HCT116 (cell line): ENCODE results near the gene TOX2. TPM values are rescaled to one million over a fixed set of nuclear protein-coding genes. Genes with fewer than 3 reads are reported as not detected.
A peak's percentile ranks its signal among the peaks of the same experiment; 100 is the strongest.

ENCODE experiments used
- ATAC-seq: fragments of 200-7000 bp; cut with Tn5 transposase; 2 replicates; pipeline ENCODE4 v1.9.1; 2020; ENCODE audit warnings: mild to moderate bottlenecking, moderate library complexity
- BruUV-seq: library from RNA; stranded (reverse); fragments of 400-500 nt; replicated peaks from 2 replicates; lab custom pipeline; 2021; lab: Mats Ljungman, UMichigan
- CTCF ChIA-PET: fragments of 300-600 bp; sonication (Branson Sonifier 250); formaldehyde crosslinking; loops from one replicate; lab custom pipeline; 2021; ENCODE audit warnings: antibody characterized with exemption; lab: Charles Lee
- POLR2A ChIA-PET: fragments of 300-600, 350-600 bp; sonication (Branson Sonifier 250); formaldehyde crosslinking; loops from one replicate; lab custom pipeline; 2021; ENCODE audit warnings: antibody characterized with exemption; lab: Charles Lee
- RAD21 ChIA-PET, 2 experiments: fragments of 300-600 bp; sonication (Branson Sonifier 250); formaldehyde crosslinking; loops; one replicate each; lab custom pipeline; 2023; ENCODE audit warnings: low total read pairs in 2 of 2; ENCODE audit not compliant: uncharacterized antibody in 2 of 2, unreplicated experiment in 2 of 2, low non-redundant PET in 1 of 2; lab: Charles Lee
- DNase-seq: peaks from one replicate; pipeline ENCODE4 v3.0.0-alpha.2; 2010; ENCODE audit warnings: low read depth, low spot score
- H2AFZ ChIP-seq: fragments of 200-600 bp; shearing (Covaris generic), sonication (generic); 2 replicates; pipeline ENCODE4 v1.6.1; 2017; ENCODE audit warnings: low read depth, mixed run types, mixed read lengths, antibody characterized with exemption, low read length; ENCODE audit not compliant: poor library complexity, severe bottlenecking
- H3K27ac ChIP-seq: 2 replicates; pipeline ENCODE4 v1.5.1; 2012; ENCODE audit warnings: low read depth, low read length
- H3K27me3 ChIP-seq: fragments of 200-600 bp; sonication (generic); 2 replicates; pipeline ENCODE4 v1.6.1; 2016; ENCODE audit warnings: mixed run types, low read length, mixed read lengths; ENCODE audit not compliant: insufficient read depth
- H3K36me3 ChIP-seq, 2 experiments: fragments of 200-500 bp in 1 of 2; fragments of 200-600 bp in 1 of 2; sonication (Bioruptor generic) in 1 of 2; sonication (generic) in 1 of 2; 2 replicates each; pipeline versions ENCODE4 v1.5.1 to v1.6.1; 2014 to 2016; ENCODE audit warnings: low read length in 2 of 2, inconsistent platforms in 1 of 2, mixed read lengths in 1 of 2, mixed run types in 1 of 2; ENCODE audit not compliant: insufficient read depth in 2 of 2, control insufficient read depth in 1 of 2
- H3K4me1 ChIP-seq, 2 experiments: fragments of 200-600 bp in 1 of 2; sonication (generic) in 1 of 2; 2 replicates each; pipeline versions ENCODE4 v1.5.1 to v1.6.1; 2012 to 2017; ENCODE audit warnings: low read length in 2 of 2, inconsistent platforms in 1 of 2, mild to moderate bottlenecking in 1 of 2, mixed read lengths in 1 of 2, mixed run types in 1 of 2, moderate library complexity in 1 of 2; ENCODE audit not compliant: insufficient read depth in 2 of 2, control insufficient read depth in 1 of 2
- H3K4me2 ChIP-seq: fragments of 200-600 bp; sonication (generic); 2 replicates; pipeline ENCODE4 v1.6.1; 2017; ENCODE audit warnings: mixed run types, low read length, mixed read lengths
- H3K4me3 ChIP-seq, 2 experiments: fragments of 200-600 bp in 1 of 2; sonication (generic) in 1 of 2; replicated peaks in 1 of 2; 2 replicates each; pipeline ENCODE4 v1.5.1; 2011 to 2016; ENCODE audit warnings: low read length in 2 of 2, control low read depth in 1 of 2, low read depth in 1 of 2, mild to moderate bottlenecking in 1 of 2, mixed read lengths in 1 of 2, mixed run types in 1 of 2
- H3K79me2 ChIP-seq: fragments of 200-600 bp; sonication (generic); 2 replicates; pipeline ENCODE4 v1.6.1; 2017; ENCODE audit warnings: mild to moderate bottlenecking, mixed run types, low read length, moderate library complexity, mixed read lengths; ENCODE audit not compliant: insufficient read depth
- H3K9ac ChIP-seq: fragments of 200-600 bp; sonication (generic); 2 replicates; pipeline ENCODE4 v1.6.1; 2016; ENCODE audit warnings: low read length, mixed read lengths
- H3K9me2 ChIP-seq: fragments of 200-600 bp; sonication (generic), shearing (Covaris generic); 2 replicates; pipeline ENCODE4 v1.6.1; 2017; ENCODE audit warnings: mixed run types, mild to moderate bottlenecking, moderate library complexity; ENCODE audit not compliant: insufficient read depth
- H3K9me3 ChIP-seq, 2 experiments: fragments of 200-500 bp in 1 of 2; fragments of 200-600 bp in 1 of 2; sonication (Bioruptor generic) in 1 of 2; sonication (generic) in 1 of 2; 2 replicates each; pipeline ENCODE4 v1.6.1; 2014 to 2017; ENCODE audit warnings: low read length in 2 of 2, mixed read lengths in 2 of 2, inconsistent platforms in 1 of 2, low read depth in 1 of 2, mild to moderate bottlenecking in 1 of 2, mixed run types in 1 of 2, moderate library complexity in 1 of 2; ENCODE audit not compliant: control insufficient read depth in 1 of 2, insufficient read depth in 1 of 2
- H4K20me1 ChIP-seq: fragments of 200-600 bp; sonication (generic), shearing (Covaris generic); 2 replicates; pipeline ENCODE4 v1.6.1; 2017; ENCODE audit warnings: mixed run types, mild to moderate bottlenecking, moderate library complexity; ENCODE audit not compliant: insufficient read depth
- ATF3 ChIP-seq: IDR thresholded peaks from 2 replicates; pipeline ENCODE4 v1.6.1; 2012
- CBX3 ChIP-seq: IDR thresholded peaks from 2 replicates; pipeline ENCODE4 v1.6.1; 2012; ENCODE audit warnings: low read depth
- CEBPB ChIP-seq: IDR thresholded peaks from 2 replicates; pipeline ENCODE4 v1.6.1; 2012; ENCODE audit warnings: low read depth
- ELF1 ChIP-seq: IDR thresholded peaks from 2 replicates; pipeline ENCODE4 v1.6.1; 2012; ENCODE audit warnings: low read depth, borderline replicate concordance
- EZH2phosphoT487 ChIP-seq: fragments of 200-600 bp; IDR thresholded peaks from 2 replicates; pipeline ENCODE4 v1.6.1; 2018; ENCODE audit warnings: antibody characterized with exemption, borderline replicate concordance
- MAX ChIP-seq: IDR thresholded peaks from 2 replicates; pipeline ENCODE4 v1.6.1; 2012
- POLR2A ChIP-seq: IDR thresholded peaks from 2 replicates; pipeline ENCODE4 v1.7.0; 2011; ENCODE audit warnings: borderline replicate concordance; ENCODE audit not compliant: insufficient read depth, insufficient read length; ENCODE audit errors: extremely low read depth
- POLR2AphosphoS5 ChIP-seq: IDR thresholded peaks from 2 replicates; pipeline ENCODE4 v1.6.1; 2011; ENCODE audit warnings: mild to moderate bottlenecking, low read depth, low read length, moderate library complexity
- RAD21 ChIP-seq: IDR thresholded peaks from 2 replicates; pipeline ENCODE4 v1.6.1; 2012; ENCODE audit warnings: low read depth, mild to moderate bottlenecking
- SIN3A ChIP-seq: IDR thresholded peaks from 2 replicates; pipeline ENCODE4 v1.6.1; 2012; ENCODE audit warnings: low read depth
- ZBTB33 ChIP-seq: IDR thresholded peaks from 2 replicates; pipeline ENCODE4 v1.6.1; 2011; ENCODE audit warnings: mild to moderate bottlenecking, low read length, moderate library complexity; ENCODE audit not compliant: insufficient replicate concordance; ENCODE audit errors: extremely low read depth
- ZFX ChIP-seq: fragments of 450-650 bp; IDR thresholded peaks from 2 replicates; pipeline ENCODE4 v1.6.1; 2017
- intact Hi-C: fragments of 100-400 bp; cut with micrococcal nuclease; formaldehyde crosslinking; loops from 2 replicates; pipeline ENCODE4 v1.10.0; 2022
- total RNA-seq: library from RNA; stranded (reverse); gene quantifications from one replicate; pipeline ENCODE4 v1.2.1, GENCODE V29; 2021; ENCODE audit not compliant: unreplicated experiment

Gene TOX2
- total RNA-seq, 1 experiment from 2014 or later, result 39.6 TPM

GRCh38 chr20:43958626-43959025 is 44.0 kb downstream of the TOX2 start:
- no peak overlapping the region for H3K9ac ChIP-seq
- ATAC-seq, result no peak
- H3K9me2 ChIP-seq, result no peaks in the 10 kb centered on the region
- BruUV-seq, result no TSS peak
- TF ChIP-seq EZH2phosphoT487 (no peak), POLR2AphosphoS5 (no peak), ELF1 (no peak), RAD21 (no peak), MAX (no peak), ZFX (no peak), CBX3 (no peak), POLR2A (no peak), ATF3 (no peak), ZBTB33 (no peak), SIN3A (no peak), CEBPB (no peak)
- TF ChIP-seq, all 23 proteins: peak for 0
- Histone ChIP-seq H3K9me3 (peaks cover 0 to 6% of the 10 kb centered on the region in 2 experiments; a peak in 1 of 4 replicates), H3K79me2 (peaks cover 23% of the 10 kb centered on the region; the same call in 1 of the 2 replicates), H2AFZ (no peak overlapping the region), H3K36me3 (no peaks in the 10 kb centered on the region), H3K4me3 (no peak overlapping the region), H3K27me3 (no peaks in the 10 kb centered on the region), H3K27ac (peak overlapping the region; percentile 8; the same call in 1 of the 2 replicates), H3K4me2 (no peak overlapping the region), H4K20me1 (no peaks in the 10 kb centered on the region), H3K4me1 (peaks cover 65 to 99% of the 10 kb centered on the region in 2 experiments)
- ChIA-PET POLR2A (interaction anchor here (1.1 kb wide), 1 partner anchor 17 kb away, joined by 4 read pairs; no protein-coding TSS in a partner anchor), RAD21 (no interaction called here), CTCF (no interaction called here)
- intact Hi-C loops, result no loop called here
- no peak for DNase-seq
